HG03097 (cell line): Measurements from ENCODE around the gene REPS1.

ENCODE experiments used
- ATAC-seq: cut with Tn5 transposase; IDR thresholded peaks from one replicate; pipeline ENCODE4 v1.9.1; 2021; ENCODE audit not compliant: unreplicated experiment, low FRiP score

REPS1 gene

GRCh38 chr6:138865480-138866109, 122.5 kb downstream of the REPS1 start:
- ATAC-seq = no peak

- no peak for ATAC-seq
Measured at GRCh38 chr6:138864343-138864890, 123.6 kb downstream of the REPS1 start.

- no peak for ATAC-seq
Measured at GRCh38 chr6:138863321-138863720, 124.7 kb downstream of the REPS1 start.

DNA sequence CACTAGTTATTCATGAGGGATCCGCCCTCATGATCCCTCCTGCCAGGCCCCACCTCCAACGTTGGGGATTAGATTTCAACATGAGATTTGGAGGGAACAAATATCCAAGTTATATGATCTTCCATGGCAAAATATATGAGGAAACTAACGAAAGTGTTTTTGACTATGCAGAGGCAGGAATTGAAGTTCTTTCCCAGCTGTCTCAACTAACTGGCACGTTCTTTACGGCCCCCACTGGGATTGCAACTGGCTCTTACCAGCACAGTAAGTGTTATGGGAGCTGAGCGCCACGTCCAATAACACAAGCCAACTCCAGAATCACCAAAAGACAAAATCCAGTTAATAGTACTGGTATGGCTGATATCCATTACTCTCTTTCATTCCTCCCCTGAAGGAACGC, 125.6 kb downstream of the REPS1 start:
- ATAC-seq = no peak

DNA sequence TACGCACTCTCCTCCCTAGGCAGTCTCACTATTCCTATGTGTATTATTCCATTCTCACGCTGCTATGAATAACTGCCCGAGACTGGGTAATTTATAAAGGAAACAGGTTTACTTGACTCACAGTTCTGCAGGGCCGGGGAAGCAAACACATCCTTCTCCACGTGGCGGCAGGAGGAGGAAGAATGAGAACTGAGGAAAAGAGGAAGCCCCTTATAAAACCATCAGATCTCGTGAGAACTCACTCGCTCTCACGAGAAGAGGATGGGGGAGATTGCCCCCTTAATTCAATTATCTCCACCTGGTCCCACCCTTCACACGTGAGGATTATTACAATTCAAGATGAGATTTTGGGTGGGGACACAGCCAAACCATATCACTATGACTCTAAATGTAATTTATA, 130.3 kb downstream of the REPS1 start:
- ATAC-seq = no peak

DNA sequence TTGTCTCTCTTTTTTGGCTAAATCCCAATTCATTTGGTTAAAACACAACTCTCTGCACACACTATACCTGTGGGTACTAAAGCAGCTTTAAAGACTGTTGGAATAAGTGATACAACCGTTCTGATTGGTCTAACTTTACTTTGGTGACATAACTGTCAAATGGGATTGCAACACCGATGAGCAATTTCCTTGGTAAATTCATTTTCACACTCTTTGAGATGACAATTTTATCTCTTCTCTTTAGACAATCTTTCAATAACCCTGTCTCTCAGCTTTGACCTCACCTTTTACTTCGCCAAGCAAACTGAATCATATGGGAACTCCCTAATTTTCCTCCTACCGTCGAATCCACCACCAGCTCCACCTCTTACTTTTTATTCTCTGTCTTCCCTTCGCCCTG, 131.4 kb downstream of the REPS1 start:
- no peak for ATAC-seq
